Right lobe of liver (tissue), 4 donors: ENCODE data around the gene PARVA.

Source experiments
- CTCF ChIP-seq, 4 donors: fragments of 200-600 bp in 3 of 4; fragments of 450-650 bp in 1 of 4; IDR thresholded peaks; one replicate each; pipeline versions ENCODE4 v1.5.1 to v1.8.0; 2016 to 2022; ENCODE audit warnings: antibody characterized with exemption in 4 of 4, mild to moderate bottlenecking in 2 of 4
- POLR2A ChIP-seq: fragments of 450-650 bp; IDR thresholded peaks from one replicate; pipeline ENCODE4 v1.6.1; 2017; ENCODE audit warnings: antibody characterized with exemption, mild to moderate bottlenecking
- donor health status: DM: no; HTN: no; CAD: no.
- donor health status: DM: no; HTN: no; CAD: no.
- donor health status: DM: no; HTN: yes; CAD: no.

GRCh38 chr11:12502046-12502445 lies 124.7 kb downstream of the PARVA start:
- no peak for TF ChIP-seq CTCF (IDR thresholded peaks at IDR 0.05)
- TF ChIP-seq POLR2A, result no peak
